ENCODE data around the gene FARS2. TPM values are rescaled to one million over a fixed set of nuclear protein-coding genes. Genes with fewer than 3 reads are reported as not detected.

The FARS2 gene
- polyA plus RNA-seq, 2 of the 4 experiments (the other 2 are of a cell fraction): 12.9 to 17.5 TPM

- CTCF ChIA-PET: interaction anchor here (1.1 to 1.2 kb wide), 2 partner anchors 87 to 265 kb away, joined by 3 read pairs; no protein-coding TSS in a partner anchor
- TF ChIP-seq POLR2AphosphoS2 (conservative IDR thresholded peaks at IDR 0.05; ENCODE audit: low read length) (no peak), BCL3 (IDR thresholded peaks at IDR 0.05) (no peak), GATA3 (IDR thresholded peaks at IDR 0.05; ENCODE audit: borderline replicate concordance) (no peak), SREBF2 (IDR thresholded peaks at IDR 0.05) (no peak), ZC3H11A (IDR thresholded peaks at IDR 0.05) (no peak), CHD2 (IDR thresholded peaks at IDR 0.05; ENCODE audit: low read length, partially characterized antibody) (no peak), FOSL2 (IDR thresholded peaks at IDR 0.05) (no peak), FOSL2 (CRISPR knock-in tag; IDR thresholded peaks at IDR 0.05) (no peak), NFE2L2 (conservative IDR thresholded peaks at IDR 0.05; ENCODE audit: low read length) (no peak), EP300 (IDR thresholded peaks at IDR 0.05) (no peak), HDAC2 (IDR thresholded peaks at IDR 0.05) (no peak), JUNB (IDR thresholded peaks at IDR 0.05) (no peak), TFCP2L1 (CRISPR knock-in tag; IDR thresholded peaks at IDR 0.05) (no peak), HOXB5 (CRISPR knock-in tag; IDR thresholded peaks at IDR 0.05) (no peak), MYC (IDR thresholded peaks at IDR 0.05; ENCODE audit: borderline replicate concordance, low read length) (no peak)
- no peak for DNase-seq (ENCODE audit: low read depth in 1 of 2, low spot score in 1 of 2)
- FAIRE-seq: no peak
- no peaks in the 10 kb centered on the region for H3K9me3 ChIP-seq
- POLR2A ChIA-PET: no interaction called here
- 76% methylated on average over 5 of the region's 5 CpGs for WGBS (ENCODE audit: missing lambda C conversion rate)
- H3K27ac ChIP-seq: no peak overlapping the region
- H3K4me2 ChIP-seq: no peak overlapping the region
- no peaks in the 10 kb centered on the region for H3K4me1 ChIP-seq
- no peak for ATAC-seq
- no peak overlapping the region for H3K4me3 ChIP-seq
Measured at GRCh38 chr6:5736016-5736738, 474.9 kb downstream of the FARS2 start.

- TF ChIP-seq RARB (CRISPR knock-in tag; IDR thresholded peaks at IDR 0.05): no peak
- TF ChIP-seq JUNB (IDR thresholded peaks at IDR 0.05): no peak
- no peak for TF ChIP-seq ZNF302 (CRISPR knock-in tag; IDR thresholded peaks at IDR 0.05)
- TF ChIP-seq HEYL (CRISPR knock-in tag; IDR thresholded peaks at IDR 0.05): no peak
- no peak for TF ChIP-seq EP300 (IDR thresholded peaks at IDR 0.05)
- TF ChIP-seq USF2 (IDR thresholded peaks at IDR 0.05): peak; percentile 51; the same call in 1 of the 2 replicates
- no peak overlapping the region for H3K27ac ChIP-seq
- CTCF ChIA-PET: no interaction called here
- POLR2A ChIA-PET: no interaction called here
- DNase-seq (ENCODE audit: low read depth in 1 of 2, low spot score in 1 of 2) (no peak), ATAC-seq (no peak), FAIRE-seq (no peak)
- no peak overlapping the region for H3K4me2 ChIP-seq
- no peak overlapping the region for H3K4me3 ChIP-seq
- 96% methylated on average over 4 of the region's 4 CpGs for WGBS (ENCODE audit: missing lambda C conversion rate)
- H3K4me1 ChIP-seq: no peaks in the 10 kb centered on the region
- H3K9me3 ChIP-seq: no peaks in the 10 kb centered on the region
Measured at GRCh38 chr6:5737460-5737859, 476.1 kb downstream of the FARS2 start.

GRCh38 chr6:5738211-5738610 lies 476.9 kb downstream of the FARS2 start:
- 70% methylated on average over 1 of the region's 1 CpG for WGBS (ENCODE audit: missing lambda C conversion rate)
- H3K27ac ChIP-seq: no peak overlapping the region
- no peaks in the 10 kb centered on the region for H3K9me3 ChIP-seq
- POLR2A ChIA-PET: no interaction called here
- no peak for FAIRE-seq
- H3K4me1 ChIP-seq: no peaks in the 10 kb centered on the region
- H3K4me2 ChIP-seq: no peak overlapping the region
- no peak for DNase-seq (ENCODE audit: low read depth in 1 of 2, low spot score in 1 of 2)
- TF ChIP-seq FOSB (CRISPR knock-in tag; IDR thresholded peaks at IDR 0.05): no peak
- no peak for TF ChIP-seq NPAS2 (CRISPR knock-in tag; IDR thresholded peaks at IDR 0.05; ENCODE audit: borderline replicate concordance)
- no peak for TF ChIP-seq ELK1 (IDR thresholded peaks at IDR 0.05; ENCODE audit: low read depth, low read length)
- no peak for TF ChIP-seq RARB (CRISPR knock-in tag; IDR thresholded peaks at IDR 0.05)
- no peak for TF ChIP-seq ZNF302 (CRISPR knock-in tag; IDR thresholded peaks at IDR 0.05)
- no peak for TF ChIP-seq MAX (IDR thresholded peaks at IDR 0.05)
- no peak for TF ChIP-seq RFX5 (IDR thresholded peaks at IDR 0.05)
- TF ChIP-seq EP300 (IDR thresholded peaks at IDR 0.05): no peak
- TF ChIP-seq HOXB13 (CRISPR knock-in tag; IDR thresholded peaks at IDR 0.05; ENCODE audit: low read depth): no peak
- no peak for TF ChIP-seq USF2 (IDR thresholded peaks at IDR 0.05)
- ATAC-seq: no peak
- H3K4me3 ChIP-seq: no peak overlapping the region
- CTCF ChIA-PET: no interaction called here

Data from A549 (cell line).